NCI-H1694 (cell line): Measurements from ENCODE around the gene TSPAN8.
"Not testable (repeated sequence)": the region's sequence is repeated elsewhere in the genome, so short reads cannot be mapped to it uniquely, and the experiment has no call there.

Experiments
- DNase-seq: peaks from one replicate; lab custom pipeline; 2025; lab: John Stamatoyannopoulos, UW

Gene TSPAN8

DNA sequence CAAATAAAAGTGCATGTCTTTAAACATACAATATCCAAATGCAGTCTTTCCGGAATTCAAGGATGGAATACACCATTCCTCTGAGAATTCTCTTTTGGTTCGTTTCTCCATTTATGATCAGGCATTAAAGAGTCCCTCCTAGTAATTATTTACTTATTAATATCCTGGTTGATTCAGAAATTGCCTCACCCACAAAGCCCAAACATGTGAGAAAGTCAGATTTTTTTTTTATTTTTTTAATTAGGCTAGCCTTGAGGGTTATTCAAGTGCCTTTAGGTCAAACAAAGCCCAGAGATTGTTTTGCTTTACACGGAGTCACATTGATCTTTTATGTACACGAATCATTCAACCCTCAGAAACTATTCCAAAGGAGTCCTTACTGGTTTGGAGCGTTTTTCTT, 6.4 kb upstream of the TSPAN8 start:
- DNase-seq: no peak

DNA sequence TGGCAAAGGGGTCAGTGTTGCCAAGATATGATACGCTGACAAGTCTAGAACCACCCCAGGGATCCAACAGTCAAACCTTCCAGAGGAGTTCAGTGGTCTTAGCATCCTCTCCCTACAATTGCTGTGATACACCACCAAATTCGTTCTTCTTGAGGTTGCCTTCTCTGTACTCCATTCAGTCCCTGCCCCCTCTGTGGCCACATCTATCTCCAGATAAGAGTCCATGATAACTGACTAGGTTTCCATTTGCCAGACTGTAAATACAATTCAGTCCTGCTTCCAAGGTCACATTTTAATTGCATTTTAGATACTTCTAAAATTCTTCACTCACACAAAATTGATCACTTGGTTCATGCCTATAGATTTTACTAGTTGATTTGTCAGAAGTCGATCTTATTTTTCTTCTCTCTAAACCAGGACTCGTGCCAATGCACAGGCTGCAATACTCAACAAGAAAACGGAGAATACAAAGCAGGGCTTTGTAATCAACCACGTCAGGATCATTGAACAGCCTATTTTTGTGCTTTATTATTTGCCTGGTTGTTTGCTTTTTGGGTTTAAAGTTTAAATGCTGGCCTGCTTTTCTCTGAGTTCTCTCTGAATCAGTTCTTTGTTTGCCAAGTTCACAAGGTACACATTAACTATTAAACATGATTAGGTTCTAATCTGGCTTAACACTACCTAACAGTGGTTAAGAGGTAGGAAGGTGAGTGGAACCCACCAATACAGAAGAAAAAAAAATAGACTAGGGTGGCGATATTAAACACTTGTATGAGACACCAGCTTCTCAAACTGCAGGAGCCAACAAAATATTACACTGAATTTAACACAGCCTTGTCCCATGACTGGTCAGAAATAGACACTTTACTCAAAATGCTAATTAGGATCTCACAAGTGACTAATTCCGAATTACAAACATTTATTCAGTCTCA, 5.3 kb upstream of the TSPAN8 start:
- no peak for DNase-seq

DNA sequence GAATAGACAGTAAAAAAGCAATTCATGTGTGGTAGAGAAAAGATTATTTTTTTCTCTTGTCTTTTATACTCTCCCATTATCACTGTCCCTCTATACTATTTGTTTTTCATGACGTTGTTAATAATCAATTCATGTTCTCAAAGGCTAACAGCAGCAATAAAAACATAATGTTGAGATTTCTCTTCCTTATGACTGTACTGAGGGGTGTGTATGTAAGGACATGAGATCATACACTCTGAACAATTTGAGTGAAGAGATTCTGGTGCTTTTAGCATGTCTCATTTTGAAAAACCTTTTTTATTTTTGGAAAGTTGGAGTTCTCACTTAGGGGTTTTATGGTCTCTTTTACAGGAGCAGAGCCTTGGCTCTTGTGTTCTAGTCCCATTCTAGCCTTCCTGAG, 3.8 kb upstream of the TSPAN8 start:
- DNase-seq: no peak

DNA sequence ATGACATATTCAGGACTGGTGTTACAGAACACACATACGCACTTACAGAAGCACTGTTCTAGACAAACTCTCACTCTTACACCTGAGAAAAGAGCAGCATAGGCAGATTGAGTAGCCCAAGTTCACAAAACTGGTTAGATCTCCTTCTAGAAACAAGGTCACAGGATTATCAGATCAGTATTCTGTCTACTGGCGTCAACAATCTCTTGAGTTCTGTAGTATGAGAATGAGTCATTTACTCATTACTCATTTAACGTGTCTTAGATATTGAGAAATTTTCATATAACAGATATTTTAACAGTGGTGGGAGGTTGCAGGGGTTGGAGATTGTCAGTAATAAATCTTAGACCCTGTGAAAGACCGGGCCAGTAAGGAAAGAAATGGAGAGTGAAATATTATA, 2.8 kb upstream of the TSPAN8 start:
- DNase-seq: no peak

DNA sequence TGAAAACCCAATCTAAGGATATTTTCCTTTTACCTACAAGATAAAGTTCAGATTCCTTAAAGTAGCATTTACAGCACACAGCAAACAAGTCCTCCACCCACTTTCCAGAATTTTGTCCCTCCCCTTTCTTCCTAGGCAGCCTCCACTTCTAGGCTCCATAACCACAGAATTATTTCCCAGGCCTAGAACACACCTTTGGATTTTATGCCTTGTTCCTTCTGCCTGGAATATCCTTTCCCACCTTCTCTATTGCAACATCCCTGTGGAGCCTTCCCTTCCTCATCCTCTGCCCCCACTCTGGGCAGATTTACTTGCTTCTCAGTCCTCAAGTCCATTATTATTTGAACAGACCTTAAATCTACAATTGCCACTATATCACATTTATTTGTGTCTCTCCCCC, 2.1 kb upstream of the TSPAN8 start:
- no peak for DNase-seq

DNA sequence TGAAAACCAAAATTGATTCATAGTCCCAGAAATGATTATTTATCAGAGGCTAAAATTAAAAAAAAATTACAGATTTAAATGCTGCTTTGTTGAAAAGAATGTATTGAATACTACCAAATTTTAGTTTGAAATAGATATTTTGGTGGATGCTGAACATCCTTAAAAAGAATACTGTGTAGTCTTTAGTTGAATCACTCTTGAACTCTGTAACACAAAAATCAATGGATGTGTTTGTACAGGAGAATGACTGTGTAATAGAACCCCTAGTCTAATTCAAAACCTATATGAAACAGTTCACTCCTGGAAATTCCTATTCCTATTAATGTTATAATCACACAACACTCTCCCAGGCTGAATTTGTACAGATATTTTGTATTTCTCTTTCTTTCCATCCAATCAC, 1.5 kb upstream of the TSPAN8 start:
- no peak for DNase-seq

DNA sequence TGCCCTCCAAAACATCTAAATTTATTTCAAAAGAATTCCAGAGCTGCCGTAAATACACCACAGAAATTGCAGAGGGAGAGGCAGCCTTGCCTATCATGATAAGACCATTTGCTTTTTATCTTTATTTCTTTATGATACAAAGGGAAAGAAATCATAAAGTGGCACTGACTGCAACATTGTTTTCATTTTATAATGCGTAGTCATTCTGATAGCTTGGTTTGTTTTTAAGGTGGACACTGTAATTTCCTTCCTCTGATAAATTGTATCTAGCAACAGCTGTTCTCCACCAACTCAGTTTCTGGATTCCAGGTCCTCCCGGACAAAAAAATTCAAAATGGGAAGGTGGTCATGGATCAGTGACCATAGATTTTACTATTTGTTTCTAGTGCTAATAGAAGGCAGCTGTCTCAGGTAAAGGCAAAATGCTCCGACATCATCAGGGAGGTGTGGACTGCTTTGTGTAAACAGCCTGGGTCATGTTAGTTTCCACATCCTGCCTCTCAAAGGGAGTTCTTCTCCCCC, 623 bp upstream of the TSPAN8 start:
- DNase-seq: no peak

DNA sequence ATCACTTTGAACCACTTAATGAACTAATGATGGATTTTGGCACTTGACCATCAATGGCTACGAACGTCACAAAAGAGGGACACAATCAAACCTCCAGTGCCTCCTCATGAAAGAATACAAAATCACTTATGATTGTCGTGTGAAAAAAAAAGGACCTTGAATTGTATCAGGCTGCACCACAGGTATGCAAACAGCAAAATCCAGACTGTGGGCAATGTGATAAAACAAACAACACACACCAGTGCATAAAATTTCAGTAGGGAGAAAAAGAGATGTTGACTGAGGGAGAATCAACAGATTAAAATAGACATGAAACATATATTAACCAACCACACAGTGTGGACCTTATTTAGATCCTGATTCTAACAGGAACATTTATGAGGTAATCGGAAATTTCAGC, 2.6 kb downstream of the TSPAN8 start:
- DNase-seq: no peak

DNA sequence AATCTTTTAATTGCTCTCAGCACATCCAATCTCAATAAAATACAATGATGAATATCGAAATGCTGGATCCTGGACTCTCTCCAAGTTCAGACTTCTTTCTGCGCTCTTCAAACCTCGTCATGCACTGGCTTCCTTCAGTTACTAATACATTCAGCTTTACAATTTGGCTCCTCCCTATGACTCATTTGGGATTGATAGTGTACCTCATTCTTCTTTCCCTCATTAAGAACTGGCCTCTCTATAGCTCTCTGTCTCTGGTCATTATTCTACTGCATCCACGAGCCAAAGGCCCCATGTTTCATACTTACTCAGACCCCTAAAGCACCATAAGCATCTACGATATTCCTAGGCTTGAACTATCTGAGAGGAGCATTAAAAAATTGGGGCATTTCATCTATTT, 4.9 kb downstream of the TSPAN8 start:
- DNase-seq: no peak

DNA sequence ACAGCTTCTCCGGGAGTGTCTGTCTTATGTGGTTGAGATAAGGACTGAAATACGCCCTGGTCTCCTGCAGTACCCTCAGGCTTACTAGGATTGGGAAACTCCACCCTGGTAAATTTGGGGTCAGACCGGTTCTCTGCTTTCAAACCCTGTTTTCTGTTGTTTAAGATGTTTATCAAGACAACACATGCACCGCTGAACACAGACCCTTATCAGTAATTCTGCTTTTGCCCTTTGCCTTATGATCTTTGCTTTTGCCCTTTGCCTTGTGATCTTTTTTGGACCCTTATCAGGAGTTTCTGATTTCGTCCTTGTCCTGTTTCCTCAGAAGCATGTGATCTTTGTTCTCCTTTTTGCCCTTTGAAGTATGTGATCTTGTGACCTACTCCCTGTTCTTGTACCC, 7.8 kb downstream of the TSPAN8 start:
- DNase-seq: not testable (repeated sequence)

DNA sequence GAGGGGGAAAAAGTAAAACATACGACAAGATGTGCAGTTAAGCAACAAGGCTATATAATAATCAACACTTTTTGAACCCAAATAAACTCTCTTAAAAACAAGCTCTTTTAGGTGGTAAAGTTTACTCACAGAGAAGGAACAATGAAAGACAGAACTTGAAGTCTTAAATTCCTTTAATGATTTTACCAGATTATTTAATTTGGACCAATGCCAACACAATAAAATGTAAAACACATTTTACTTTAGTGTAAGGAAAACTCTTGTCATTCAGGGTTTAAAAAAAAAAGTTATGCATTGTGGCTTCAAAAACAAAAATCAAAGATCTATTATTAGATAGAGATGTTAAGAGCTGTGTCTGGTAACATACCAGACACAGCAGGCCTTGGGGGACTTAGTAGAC, 13.1 kb downstream of the TSPAN8 start:
- DNase-seq: no peak

DNA sequence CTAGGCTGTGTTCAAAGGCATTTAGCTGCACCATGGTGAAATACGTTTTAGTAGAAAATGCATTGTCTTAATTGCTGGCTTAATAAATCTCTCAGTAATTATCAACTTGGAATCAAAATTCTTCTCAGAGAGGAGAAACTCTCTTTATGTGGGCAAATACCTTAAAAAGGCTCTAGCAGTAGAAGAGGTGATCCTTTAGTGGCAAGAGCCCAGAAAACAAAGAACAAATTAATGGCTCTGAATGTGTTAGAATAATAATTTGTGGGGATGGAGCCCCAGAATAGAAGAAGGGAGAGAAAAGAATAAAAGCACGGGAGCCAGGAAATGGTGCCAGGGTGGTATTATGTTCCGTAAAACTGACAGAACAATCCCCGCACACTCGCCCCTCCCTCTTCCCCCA, 14.8 kb downstream of the TSPAN8 start:
- no peak for DNase-seq

DNA sequence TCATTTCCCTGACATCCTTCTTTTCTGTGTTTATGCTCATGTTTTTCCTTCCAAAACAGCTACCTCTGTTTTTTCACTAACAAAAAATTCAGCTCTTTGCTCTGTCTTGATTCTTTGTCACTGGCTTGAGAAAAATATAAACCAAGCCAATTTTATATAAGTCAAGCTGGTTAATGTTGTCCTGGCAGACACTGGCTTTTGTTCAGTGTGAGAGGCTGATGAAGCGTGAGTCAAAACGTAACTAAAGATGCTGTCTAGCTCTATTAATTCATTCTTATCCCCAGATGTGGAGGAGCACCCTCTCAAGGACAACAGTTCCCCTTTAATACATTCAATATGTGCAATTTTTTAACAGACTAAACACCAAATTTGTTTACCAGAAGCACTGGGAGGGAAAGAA, 15.8 kb downstream of the TSPAN8 start:
- DNase-seq: no peak

DNA sequence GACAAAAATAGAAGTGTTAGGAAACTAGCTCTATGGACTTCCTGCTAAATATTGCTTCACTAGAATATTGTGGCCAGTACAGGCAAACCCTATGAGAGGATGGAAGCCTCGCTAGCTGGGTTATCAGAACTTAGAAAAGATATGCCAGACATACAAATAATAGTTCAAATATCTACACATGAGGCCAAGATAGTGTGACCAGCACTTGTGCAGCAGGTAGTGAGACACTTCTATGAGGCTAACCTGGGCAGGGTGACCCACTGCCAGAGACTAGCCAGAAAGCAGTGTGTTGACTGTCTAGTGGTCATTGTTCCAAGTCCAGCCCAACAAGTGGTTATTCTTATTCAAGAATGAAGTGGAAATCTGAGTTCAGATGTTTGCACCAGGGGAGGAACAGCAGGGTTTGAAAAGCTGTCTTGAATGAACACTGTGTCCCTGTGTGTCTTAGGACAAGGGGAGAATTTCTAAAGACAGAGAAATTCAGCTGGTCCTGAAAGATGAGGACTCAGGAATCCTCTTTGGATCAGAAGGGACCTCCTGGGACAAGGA, 16.3 kb downstream of the TSPAN8 start:
- no peak for DNase-seq

DNA sequence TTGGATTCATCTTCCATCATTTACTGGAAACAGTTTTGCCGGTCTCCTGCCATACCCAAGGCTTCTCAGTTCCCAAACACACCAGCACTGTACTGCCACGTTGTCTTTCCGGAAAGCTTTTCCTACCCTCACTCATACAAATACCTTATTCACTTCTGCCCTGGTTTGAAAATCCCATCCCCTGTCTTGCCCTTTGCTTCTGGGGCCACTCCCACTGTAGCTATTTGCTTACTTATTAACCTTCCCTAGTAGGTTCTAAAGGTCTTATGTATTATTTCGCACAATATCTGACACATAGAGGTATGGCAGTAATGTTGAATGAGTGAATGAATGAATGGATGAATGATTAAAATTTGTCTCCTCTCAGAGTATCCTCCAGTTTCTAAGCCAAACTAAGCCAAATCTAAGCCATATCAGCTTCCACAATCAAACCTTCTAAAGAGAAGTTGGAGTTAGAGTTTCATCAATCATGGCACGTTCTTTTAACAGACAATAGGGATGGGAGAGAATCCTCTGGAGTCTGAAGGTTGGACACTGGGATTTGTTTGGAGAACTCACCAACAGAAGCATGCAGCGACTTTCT, 18.6 kb downstream of the TSPAN8 start:
- DNase-seq: no peak

DNA sequence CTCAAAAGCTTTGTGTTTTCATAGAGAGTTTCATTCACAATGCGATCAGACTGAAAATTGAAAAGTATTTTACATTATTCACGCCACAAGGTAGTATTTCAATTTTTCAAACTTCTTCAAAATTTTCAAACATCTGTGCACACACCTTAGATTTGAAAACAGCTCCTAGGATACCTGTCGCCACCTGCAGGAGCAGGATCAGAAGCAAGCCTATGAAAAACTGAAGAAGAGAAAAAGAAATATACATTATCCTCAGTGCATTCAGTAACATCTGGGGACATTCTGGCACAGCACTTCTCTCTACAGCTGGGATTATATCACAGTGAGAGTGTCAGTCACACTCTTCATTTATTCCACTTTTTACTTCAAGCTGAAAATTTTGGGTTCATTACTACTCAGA, 19.8 kb downstream of the TSPAN8 start:
- DNase-seq: no peak

DNA sequence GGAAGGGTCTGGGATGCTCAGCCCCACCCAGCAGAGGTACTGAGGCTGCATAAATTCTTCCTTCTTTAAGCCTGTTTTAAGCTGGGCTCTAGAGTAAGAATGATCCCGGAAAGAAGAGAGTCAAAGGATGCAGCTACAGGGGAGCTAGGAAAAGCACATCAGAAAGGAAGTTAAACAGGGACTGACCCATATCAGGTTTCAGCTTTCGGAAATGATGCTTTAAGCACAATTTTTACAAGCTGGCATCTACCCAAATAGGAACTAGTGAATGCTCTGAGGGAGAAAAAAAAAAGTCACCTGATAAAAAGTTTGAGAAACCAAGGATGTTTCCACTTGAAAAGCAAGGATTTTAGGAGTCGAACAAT, 22.0 kb downstream of the TSPAN8 start:
- no peak for DNase-seq

DNA sequence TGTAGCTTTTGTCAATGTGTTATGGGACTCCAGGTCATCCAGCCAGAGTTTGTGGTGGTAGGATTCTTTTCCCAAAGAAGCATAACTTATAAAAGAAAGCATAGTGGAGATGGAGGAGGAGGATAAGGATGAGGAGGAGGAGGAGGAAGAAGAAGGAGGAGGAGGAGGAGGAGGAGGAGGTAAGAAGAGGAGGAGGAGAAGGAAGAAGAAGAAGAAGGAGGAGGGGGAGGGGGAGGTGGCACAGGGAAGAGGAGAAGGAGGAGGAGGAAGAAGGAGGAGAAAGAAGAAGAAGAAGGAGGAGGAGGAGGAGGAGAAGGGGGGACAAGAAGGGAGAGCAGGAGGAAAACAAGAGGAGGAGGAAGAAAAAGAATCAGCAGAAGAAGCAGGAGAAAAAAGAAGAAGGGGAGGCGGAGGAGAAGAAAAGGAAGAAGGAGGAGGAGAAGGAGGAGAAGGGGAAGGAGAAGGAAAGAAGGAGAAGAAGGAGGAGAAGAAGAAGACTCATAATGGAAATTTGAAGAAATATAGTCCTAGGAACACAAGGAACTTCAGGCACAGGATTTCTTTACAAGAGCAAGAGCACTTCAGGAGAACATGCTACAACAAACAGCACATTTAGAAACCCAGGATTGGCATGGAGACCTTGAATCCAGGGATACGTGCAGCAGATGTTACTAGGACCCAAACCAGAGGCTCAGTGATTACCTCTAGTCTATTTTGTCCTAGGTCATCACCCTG, 22.6 kb downstream of the TSPAN8 start:
- no peak for DNase-seq

DNA sequence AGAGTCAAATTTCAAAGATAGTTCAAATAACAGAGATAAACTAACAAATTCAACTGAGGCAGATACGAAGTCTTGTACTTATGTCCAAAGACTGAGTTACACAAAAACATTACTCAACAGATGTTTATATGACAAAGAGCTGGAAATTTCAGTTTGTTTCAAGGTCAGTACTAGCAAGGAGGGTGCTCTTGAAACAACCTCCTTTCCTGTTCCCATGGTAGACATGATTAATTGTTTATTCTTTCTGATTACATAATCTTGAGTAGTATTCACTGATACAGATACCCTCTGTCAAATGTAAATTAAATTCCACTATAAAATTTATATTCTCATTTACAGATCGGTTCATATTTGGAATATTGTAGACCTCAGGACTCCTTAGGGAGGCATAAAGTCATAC, 23.4 kb downstream of the TSPAN8 start:
- no peak for DNase-seq

DNA sequence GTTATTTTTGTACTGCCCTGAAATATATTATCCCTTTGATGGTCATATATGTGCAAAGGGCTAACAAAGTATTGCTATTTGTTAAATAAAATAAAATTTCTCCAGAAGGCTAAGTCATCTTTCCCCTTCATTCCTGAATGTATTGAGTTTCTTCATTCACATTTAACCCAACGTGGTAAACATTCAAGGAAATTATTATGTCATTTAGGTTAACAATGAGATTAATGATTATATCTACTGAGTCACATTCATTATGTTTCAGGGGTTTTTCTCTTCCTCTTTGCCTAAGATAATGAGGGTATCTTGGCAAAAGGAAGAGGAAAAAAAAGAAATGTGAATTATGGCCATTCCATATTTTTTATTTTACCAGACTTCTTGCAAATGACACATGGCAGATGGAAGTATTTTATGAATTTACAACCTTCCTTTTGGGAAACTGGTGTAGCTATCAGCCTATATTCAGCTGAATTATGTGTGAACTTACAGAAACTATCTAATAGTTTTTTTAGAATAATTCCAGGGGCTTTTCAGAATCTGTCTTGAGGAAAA, 27.2 kb downstream of the TSPAN8 start:
- no peak for DNase-seq

DNA sequence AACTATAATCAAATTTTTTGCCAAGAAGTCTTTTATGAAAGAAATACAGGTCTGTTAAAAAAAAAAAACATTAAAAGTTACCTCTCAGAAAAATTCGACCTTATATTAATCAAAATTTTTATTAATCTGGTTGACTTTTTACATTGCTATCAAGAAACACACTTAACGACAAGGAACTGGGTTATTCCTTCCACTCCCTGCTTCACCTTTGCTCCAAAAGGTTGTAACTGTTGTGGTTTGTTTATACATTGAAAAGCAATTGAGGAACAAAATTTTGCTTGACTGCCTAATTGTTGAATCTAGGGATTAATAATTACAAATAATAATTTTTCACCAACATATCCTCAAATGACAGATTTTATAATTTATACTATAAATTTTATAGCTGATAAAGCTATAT, 28.4 kb downstream of the TSPAN8 start:
- no peak for DNase-seq

DNA sequence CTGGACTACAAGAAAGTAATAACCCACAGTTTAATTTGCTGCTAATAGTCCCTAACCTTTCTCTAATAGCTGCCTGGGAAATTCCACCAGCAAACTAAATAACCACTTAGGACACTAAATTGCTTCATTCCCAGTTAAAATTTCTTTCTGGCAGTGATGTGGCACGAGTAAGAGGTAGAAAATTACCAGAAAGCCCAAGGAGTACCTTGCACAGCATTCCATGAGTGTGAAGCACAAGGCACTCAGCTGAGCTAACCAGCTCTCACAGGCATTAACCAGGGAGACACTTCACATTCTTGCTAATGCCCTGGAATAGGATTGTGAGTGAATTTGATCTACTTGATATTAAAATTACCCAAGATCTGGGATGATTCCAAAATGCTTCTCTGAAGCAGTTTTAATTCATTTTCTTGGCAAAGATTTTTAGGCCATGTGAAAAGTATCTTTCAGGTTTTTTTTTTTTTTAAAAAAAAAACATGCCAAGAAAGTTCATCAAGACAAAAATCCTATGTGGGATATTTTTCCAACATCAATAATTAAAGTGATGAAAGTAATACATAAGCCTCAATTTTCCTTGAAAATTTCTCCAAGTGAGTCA, 29.5 kb downstream of the TSPAN8 start:
- DNase-seq: no peak
